ENCODE measurements around the gene PAPOLB.

The PAPOLB gene

DNA sequence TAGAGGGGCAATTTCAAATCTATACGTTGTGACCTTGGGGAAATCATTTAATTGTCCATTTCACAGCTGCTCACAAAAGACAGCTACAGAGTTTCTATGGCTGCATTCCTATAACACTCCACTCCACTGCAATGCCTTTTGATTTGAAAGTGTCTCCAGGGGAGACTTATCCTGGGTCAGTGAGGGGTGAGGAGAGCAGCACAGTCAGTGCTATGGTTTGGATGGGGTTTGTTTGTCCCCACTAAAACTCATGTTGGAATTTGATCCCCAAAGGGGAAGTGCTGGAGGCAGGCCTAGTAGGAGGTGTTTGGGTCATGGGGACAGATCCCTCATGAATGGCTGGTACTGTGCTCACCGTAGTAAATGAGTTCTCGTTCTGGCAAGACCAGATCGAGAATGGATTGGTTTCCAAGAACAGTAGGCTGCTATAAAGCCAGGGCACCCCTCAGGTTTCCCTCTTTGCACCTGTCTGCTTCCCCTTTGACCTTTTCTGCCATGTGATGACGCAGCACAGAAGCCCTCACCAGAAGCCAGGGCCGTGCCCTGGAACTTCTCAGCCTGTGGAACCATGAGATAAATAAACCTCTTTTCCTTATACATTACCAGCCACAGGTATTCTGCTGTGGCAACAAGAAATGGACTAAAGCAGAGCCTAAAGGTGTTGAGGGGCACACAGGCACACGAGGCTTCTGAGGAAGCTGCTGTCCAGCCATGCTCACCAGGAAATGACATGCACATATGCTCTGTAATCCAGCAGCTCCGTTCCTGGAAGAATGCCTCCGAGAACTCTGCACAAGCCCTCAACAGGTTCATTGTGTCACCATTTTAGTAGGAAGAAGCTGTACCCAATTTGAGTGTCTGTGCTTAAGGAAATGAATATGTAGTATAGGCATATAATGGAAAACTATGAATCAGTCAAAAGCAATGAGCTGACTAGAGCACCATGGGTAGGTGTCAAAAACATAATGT is 5.0 kb upstream of the PAPOLB start:
- H3K4me1 Mint-ChIP-seq (ENCODE audit: low read depth), result no peaks in the 10 kb centered on the region
- peaks cover 52% of the 10 kb centered on the region for H3K27me3 Mint-ChIP-seq
- H3K9me3 Mint-ChIP-seq, result peaks cover 10% of the 10 kb centered on the region
- peaks cover 4% of the 10 kb centered on the region for H3K36me3 Mint-ChIP-seq (ENCODE audit: low read depth)
- H3K4me3 Mint-ChIP-seq, result no peak overlapping the region
- no peak overlapping the region for H3K27ac Mint-ChIP-seq

- Mint-ChIP-seq H3K4me1 (ENCODE audit: low read depth) (no peaks in the 10 kb centered on the region), H3K4me3 (peak overlapping the region; percentile 58), H3K9me3 (peaks cover 14% of the 10 kb centered on the region), H3K27ac (no peak overlapping the region), H3K27me3 (peaks cover 67% of the 10 kb centered on the region), H3K36me3 (ENCODE audit: low read depth) (peaks cover 8% of the 10 kb centered on the region)
These were observed 326 bp upstream of the PAPOLB start for GRCh38 chr7:4862156-4862555.

DNA sequence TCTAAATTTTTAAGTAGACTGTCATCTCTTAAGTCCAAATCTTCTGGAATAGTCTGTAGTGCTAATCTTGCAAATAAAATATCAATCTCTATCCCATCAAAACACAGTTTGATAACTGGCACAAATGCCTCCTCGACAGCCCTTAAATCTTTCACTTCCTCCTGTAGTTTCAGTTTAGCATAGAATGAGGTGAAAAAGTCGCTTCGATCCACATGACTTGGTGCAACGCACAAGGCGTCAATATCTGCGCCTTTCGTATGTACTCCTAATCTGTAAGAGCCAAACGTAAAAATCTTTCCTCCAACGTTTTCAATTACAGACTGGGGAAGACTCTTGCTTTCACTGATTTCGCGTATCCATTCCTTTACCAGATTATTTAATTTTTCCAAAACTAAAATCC is 603 bp downstream of the PAPOLB start:
- H3K4me3 Mint-ChIP-seq, result peak overlapping the region; percentile 58
- peaks cover 8% of the 10 kb centered on the region for H3K36me3 Mint-ChIP-seq (ENCODE audit: low read depth)
- peaks cover 70% of the 10 kb centered on the region for H3K27me3 Mint-ChIP-seq
- H3K4me1 Mint-ChIP-seq (ENCODE audit: low read depth), result no peaks in the 10 kb centered on the region
- no peak overlapping the region for H3K27ac Mint-ChIP-seq
- peaks cover 14% of the 10 kb centered on the region for H3K9me3 Mint-ChIP-seq

GRCh38 chr7:4857189-4857588 is 4.6 kb downstream of the PAPOLB start:
- H3K27ac Mint-ChIP-seq, result no peak overlapping the region

GRCh38 chr7:4856336-4857057 is 5.3 kb downstream of the PAPOLB start:
- H3K9me3 Mint-ChIP-seq, result peaks cover 4% of the 10 kb centered on the region
- no peak overlapping the region for H3K4me3 Mint-ChIP-seq
- peaks cover 10% of the 10 kb centered on the region for H3K4me1 Mint-ChIP-seq (ENCODE audit: low read depth)
- no peak overlapping the region for H3K27ac Mint-ChIP-seq
- H3K36me3 Mint-ChIP-seq (ENCODE audit: low read depth), result peaks cover 3% of the 10 kb centered on the region
- H3K27me3 Mint-ChIP-seq, result peaks cover 37% of the 10 kb centered on the region

More at GRCh38 chr7:4857189-4857588, 4.6 kb downstream of the PAPOLB start:
- H3K9me3 Mint-ChIP-seq, result peaks cover 4% of the 10 kb centered on the region
- H3K4me3 Mint-ChIP-seq, result no peak overlapping the region
- peaks cover 3% of the 10 kb centered on the region for H3K36me3 Mint-ChIP-seq (ENCODE audit: low read depth)
- H3K4me1 Mint-ChIP-seq (ENCODE audit: low read depth), result peaks cover 3% of the 10 kb centered on the region
- H3K27me3 Mint-ChIP-seq, result peaks cover 40% of the 10 kb centered on the region

DNA sequence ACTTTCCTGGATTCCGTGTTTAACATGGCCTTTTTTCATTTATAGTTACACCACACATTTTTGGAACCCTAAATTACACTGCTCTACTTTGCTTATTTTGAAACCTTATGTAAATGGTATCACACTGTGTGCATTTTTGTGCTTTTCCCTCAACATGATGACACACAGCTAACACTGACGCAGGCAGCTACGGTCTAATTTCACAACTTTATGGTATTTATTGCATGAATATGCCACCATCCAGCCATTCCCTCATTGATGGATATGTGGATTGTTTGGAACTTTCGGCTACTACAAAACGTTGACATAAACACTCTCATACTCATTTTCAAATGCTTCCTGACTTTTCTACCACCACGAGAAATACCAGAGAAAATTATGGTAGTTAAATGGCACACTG is 6.9 kb downstream of the PAPOLB start:
- H3K27ac Mint-ChIP-seq, result no peak overlapping the region
- peaks cover 24% of the 10 kb centered on the region for H3K27me3 Mint-ChIP-seq
- H3K9me3 Mint-ChIP-seq, result no peaks in the 10 kb centered on the region
- no peak overlapping the region for H3K4me3 Mint-ChIP-seq
- H3K4me1 Mint-ChIP-seq (ENCODE audit: low read depth), result peaks cover 13% of the 10 kb centered on the region
- no peaks in the 10 kb centered on the region for H3K36me3 Mint-ChIP-seq (ENCODE audit: low read depth)

DNA sequence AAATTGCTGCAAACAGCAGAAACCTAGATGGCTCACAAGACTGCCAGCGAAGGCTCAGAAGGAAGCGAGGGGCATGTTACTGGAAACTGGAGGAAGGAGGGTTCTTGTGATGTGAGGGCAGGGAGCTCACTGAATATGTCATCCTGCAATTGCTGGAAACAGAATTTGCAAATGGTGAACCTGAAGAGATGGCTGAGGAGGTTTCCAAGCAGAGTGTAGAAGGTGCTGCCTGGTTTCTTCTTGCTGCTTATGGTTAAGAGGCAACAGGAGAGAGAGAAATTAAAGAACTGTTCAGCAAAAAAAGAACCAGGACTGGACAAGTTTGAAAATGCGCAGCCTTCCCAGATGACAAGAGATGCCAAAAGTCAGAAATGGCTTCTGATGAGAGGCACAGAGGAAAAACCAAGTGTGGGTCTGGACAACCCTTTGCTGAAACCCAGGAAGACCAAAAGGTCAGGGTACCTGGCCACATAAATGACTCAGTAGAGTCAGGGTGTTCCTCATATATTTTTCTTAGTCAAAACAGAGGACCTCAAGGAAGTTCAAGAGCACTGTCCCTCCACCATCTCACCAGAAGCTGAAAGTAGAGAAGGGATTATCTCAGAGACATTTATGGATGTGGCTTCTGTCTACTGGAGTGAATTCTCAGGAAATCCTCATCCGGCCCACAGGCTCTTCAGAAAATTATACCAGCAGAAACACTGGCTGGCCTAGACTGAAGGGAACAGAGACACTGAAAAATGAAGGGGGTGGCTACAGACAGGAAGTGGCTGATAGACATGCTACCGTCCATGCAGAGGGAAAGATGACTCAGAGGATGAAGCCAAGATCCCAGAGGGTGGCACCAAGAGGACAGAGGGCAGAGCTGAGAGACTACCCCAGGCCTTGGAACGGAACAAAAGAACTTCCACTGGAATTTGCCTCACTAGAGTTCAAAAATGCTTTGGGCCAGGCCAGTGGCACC is 10.1 kb downstream of the PAPOLB start:
- Mint-ChIP-seq H3K9me3 (no peaks in the 10 kb centered on the region), H3K36me3 (ENCODE audit: low read depth) (no peaks in the 10 kb centered on the region), H3K4me1 (ENCODE audit: low read depth) (peaks cover 13% of the 10 kb centered on the region), H3K4me3 (no peak overlapping the region), H3K27me3 (peaks cover 10% of the 10 kb centered on the region), H3K27ac (no peak overlapping the region)

DNA sequence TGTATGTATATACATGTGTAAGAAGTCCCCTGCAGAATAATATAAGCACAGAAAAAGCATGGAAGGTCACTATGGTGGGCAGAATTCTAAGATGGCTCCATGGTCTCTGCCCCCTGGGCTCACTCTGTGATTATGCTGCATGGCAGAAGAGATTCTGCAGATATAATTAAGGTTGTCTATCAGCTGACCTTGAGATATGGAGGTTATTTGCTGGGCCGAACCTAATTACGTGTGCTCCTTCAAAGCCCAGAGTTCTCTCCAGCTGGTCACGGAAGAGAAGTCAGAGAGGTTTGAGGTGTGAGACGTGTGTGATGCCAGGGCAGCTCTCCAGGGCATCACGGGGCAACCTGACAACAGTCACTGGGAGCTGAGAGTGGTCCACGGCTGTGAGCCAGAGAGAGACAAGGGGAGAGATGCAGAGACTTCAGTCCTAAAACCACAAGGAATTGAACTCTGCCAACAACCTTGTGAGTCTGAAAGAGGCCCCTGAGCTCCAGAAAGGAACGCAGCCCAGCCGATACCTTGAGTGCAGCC is 11.5 kb downstream of the PAPOLB start:
- Mint-ChIP-seq H3K4me3 (no peak overlapping the region), H3K4me1 (ENCODE audit: low read depth) (peaks cover 17% of the 10 kb centered on the region), H3K36me3 (ENCODE audit: low read depth) (no peaks in the 10 kb centered on the region), H3K27ac (no peak overlapping the region), H3K9me3 (no peaks in the 10 kb centered on the region), H3K27me3 (peaks cover 16% of the 10 kb centered on the region)

- Mint-ChIP-seq H3K27me3 (peaks cover 17% of the 10 kb centered on the region), H3K36me3 (ENCODE audit: low read depth) (no peaks in the 10 kb centered on the region), H3K4me3 (no peak overlapping the region), H3K9me3 (no peaks in the 10 kb centered on the region), H3K4me1 (ENCODE audit: low read depth) (peaks cover 18% of the 10 kb centered on the region), H3K27ac (no peak overlapping the region)
These were observed 12.4 kb downstream of the PAPOLB start for GRCh38 chr7:4849390-4849789.

- Mint-ChIP-seq H3K27ac (no peak overlapping the region), H3K4me3 (no peak overlapping the region), H3K27me3 (peaks cover 17% of the 10 kb centered on the region), H3K36me3 (ENCODE audit: low read depth) (no peaks in the 10 kb centered on the region), H3K4me1 (ENCODE audit: low read depth) (peaks cover 5% of the 10 kb centered on the region), H3K9me3 (no peaks in the 10 kb centered on the region)
These were observed 16.1 kb downstream of the PAPOLB start for GRCh38 chr7:4845740-4846142.

DNA sequence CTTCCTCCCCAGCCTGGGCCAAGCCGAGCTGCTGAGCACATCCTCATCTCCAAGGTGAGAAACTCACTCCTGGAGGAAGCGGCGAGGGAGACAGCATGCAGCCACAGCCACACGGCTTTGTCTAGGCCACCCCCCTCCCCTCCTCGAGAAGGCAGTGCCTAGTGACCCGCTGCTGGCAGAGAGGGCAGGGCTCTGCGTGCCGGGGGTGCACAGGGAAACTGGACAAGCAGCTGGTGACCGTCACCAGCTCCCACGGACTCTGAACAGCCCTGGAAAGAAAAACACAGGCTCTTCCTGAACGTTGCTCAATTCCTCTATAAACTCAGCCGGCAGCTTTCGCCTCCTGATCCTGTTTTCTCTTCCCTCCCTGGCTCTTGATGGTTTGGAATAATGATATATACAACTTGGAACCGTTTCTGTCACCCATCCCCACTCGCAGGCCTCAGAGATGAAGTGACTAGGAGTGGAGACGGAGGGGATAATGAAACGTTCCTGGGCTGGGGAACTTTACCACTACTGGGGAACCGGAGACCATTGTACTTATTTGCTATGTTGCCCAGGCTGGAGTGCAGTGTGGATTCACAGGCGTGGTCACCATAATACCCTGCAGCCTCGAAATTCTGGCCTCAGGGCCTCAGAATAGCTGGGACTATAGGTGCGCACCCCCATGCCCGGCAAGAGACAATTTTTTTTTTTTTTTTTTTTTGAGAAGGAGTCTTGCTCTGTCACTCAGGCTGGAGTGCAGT is 19.3 kb downstream of the PAPOLB start:
- Mint-ChIP-seq H3K4me3 (no peak overlapping the region), H3K36me3 (ENCODE audit: low read depth) (no peaks in the 10 kb centered on the region), H3K9me3 (no peaks in the 10 kb centered on the region)

DNA sequence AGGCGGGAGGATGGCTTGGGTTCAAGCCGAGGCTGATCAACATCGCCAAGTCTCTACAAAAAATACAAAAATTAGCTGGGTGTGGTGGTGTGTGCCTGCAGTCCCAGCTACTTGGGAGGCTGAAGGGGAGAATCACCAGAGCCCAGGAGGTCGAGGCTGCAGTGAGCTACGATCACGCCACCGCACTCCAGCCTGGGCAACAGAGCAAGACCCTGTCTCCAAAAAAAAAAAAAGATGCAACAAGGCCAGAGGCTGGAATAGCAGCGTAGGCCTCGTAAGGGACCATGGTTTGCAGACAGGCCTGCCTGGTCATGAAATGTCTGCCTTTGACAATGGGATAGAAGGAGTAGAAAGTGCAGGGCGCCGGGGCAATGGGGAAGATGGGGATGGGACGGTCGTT is 20.0 kb downstream of the PAPOLB start:
- no peaks in the 10 kb centered on the region for H3K36me3 Mint-ChIP-seq (ENCODE audit: low read depth)
- no peak overlapping the region for H3K4me3 Mint-ChIP-seq
- no peaks in the 10 kb centered on the region for H3K9me3 Mint-ChIP-seq
- no peak overlapping the region for H3K27ac Mint-ChIP-seq
- H3K27me3 Mint-ChIP-seq, result peaks cover 11% of the 10 kb centered on the region
- peaks cover 5% of the 10 kb centered on the region for H3K4me1 Mint-ChIP-seq (ENCODE audit: low read depth)

More for the DNA sequence above, 19.3 kb downstream of the PAPOLB start:
- H3K27ac Mint-ChIP-seq, result no peak overlapping the region
- peaks cover 5% of the 10 kb centered on the region for H3K4me1 Mint-ChIP-seq (ENCODE audit: low read depth)
- peaks cover 11% of the 10 kb centered on the region for H3K27me3 Mint-ChIP-seq

DNA sequence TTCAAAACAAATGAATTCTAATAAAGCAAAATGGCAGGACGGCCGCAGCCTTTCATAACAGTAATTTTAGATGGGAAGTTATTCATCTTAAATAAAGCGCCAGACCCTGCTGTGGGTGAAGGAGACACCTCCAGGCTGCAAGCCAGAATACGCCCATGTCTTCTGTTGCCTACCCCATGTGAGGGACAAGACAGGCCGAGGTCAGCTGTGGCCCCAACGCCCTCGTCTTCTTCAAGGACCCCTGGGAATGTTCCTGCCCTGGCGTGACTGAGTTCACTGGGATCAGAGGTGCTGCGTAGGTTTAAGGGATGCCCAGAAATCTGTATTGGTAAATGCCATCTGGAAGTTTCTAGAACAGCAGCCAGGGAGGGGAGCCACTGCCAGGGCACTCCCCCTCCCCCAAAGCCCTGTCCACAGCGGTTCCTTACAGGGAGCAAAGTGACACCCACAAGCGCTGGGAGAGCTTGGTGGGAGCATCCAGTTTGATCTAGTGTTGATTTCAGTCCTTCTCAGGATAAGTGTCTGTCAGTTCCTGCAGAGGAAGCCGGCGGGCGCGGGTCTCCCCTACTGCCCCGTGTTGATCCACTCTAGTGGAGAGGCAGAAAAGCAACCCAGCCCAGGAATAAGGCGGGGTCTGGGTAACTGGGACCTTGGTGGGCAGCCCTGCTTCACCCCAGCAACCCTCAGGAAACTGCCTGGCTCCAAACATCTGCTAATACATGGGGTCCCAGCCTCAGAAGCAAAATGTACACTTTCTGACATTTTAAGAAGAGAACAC is 20.6 kb downstream of the PAPOLB start:
- Mint-ChIP-seq H3K4me3 (no peak overlapping the region), H3K27ac (no peak overlapping the region), H3K9me3 (no peaks in the 10 kb centered on the region), H3K36me3 (ENCODE audit: low read depth) (no peaks in the 10 kb centered on the region), H3K4me1 (ENCODE audit: low read depth) (peaks cover 5% of the 10 kb centered on the region), H3K27me3 (peaks cover 11% of the 10 kb centered on the region)

All from stimulated activated naive CD8-positive, alpha-beta T cell treated with anti-CD3 and anti-CD28 coated beads, Interleukin-15, Interleukin-2, amounts not matched to agents 100 ng/mL and 50 ng/mL, for 24 hours (primary cell).